ENCODE measurements around the gene AP5B1. TPM values are rescaled to one million over a fixed set of nuclear protein-coding genes. Genes with fewer than 3 reads are reported as not detected.

AP5B1 gene
- total and polyA plus RNA-seq, 9 of the 15 experiments (the other 6 are each of a cell fraction or from before 2014, with no cell fraction given): 0.51 to 24.2 (median 5.1) TPM

DNA sequence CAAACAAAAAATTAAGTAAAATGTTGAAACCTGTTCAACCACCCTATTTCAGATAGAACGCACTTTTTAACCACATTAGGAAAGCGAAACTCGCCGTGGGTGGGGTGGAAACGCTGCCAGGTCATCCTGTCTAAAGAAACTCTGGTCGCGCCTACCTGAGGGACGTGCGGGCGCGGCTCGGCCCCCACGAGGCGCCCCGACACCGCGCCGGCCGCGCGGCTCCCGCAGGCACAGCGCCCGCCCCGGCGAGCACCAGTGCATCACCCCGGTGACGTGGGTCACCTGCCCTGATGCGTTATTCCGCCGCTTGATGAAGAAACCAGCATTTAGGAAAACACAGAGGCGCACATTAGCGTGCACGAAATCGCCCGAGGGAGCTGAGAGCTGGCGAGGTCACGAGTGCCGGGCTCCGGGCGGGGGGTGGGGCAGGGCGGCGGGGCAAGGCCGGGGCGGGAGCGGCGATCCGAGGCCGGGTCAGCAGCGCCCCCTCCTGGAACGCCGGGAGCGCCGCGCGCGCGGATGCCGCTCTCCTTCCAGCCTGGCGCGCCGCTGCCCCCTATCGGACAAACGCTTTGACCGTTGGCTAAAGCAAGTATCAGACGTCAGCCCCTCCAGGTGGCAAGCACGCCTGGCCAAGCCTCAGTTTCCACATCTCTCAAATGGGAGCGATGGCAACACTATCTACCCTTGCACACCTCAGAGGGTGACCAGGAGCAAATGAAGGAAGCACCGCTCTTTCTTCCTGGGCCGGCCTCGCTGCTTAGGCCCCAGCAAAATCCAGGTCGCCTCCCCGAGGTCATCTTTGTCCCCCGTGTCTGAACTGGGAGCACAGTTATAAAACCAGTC lies 37.3 kb upstream of the AP5B1 start (continued):
- TF ChIP-seq TCF7L2 (IDR thresholded peaks at IDR 0.05; ENCODE audit: low read depth, low read length): no peak
- TF ChIP-seq, protein P1, sequence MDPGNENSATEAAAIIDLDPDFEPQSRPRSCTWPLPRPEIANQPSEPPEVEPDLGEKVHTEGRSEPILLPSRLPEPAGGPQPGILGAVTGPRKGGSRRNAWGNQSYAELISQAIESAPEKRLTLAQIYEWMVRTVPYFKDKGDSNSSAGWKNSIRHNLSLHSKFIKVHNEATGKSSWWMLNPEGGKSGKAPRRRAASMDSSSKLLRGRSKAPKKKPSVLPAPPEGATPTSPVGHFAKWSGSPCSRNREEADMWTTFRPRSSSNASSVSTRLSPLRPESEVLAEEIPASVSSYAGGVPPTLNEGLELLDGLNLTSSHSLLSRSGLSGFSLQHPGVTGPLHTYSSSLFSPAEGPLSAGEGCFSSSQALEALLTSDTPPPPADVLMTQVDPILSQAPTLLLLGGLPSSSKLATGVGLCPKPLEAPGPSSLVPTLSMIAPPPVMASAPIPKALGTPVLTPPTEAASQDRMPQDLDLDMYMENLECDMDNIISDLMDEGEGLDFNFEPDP (CRISPR knock-in tag; IDR thresholded peaks at IDR 0.05): no peak
- TF ChIP-seq, protein P2, sequence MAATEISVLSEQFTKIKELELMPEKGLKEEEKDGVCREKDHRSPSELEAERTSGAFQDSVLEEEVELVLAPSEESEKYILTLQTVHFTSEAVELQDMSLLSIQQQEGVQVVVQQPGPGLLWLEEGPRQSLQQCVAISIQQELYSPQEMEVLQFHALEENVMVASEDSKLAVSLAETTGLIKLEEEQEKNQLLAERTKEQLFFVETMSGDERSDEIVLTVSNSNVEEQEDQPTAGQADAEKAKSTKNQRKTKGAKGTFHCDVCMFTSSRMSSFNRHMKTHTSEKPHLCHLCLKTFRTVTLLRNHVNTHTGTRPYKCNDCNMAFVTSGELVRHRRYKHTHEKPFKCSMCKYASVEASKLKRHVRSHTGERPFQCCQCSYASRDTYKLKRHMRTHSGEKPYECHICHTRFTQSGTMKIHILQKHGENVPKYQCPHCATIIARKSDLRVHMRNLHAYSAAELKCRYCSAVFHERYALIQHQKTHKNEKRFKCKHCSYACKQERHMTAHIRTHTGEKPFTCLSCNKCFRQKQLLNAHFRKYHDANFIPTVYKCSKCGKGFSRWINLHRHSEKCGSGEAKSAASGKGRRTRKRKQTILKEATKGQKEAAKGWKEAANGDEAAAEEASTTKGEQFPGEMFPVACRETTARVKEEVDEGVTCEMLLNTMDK (IDR thresholded peaks at IDR 0.05; ENCODE audit: borderline replicate concordance, insufficient read depth, low read depth, low read length, poor library complexity, severe bottlenecking): peak; percentile 86
- no peak for TF ChIP-seq EP300 (IDR thresholded peaks at IDR 0.05; ENCODE audit: low read length)
- peak; percentile 96 for TF ChIP-seq CHD4 (IDR thresholded peaks at IDR 0.05; ENCODE audit: insufficient read depth, insufficient replicate concordance, low read depth, low read length, poor library complexity, severe bottlenecking)
- TF ChIP-seq CEBPB (tag; IDR thresholded peaks at IDR 0.05): no peak
- no peak for TF ChIP-seq MAFG (tag; conservative IDR thresholded peaks at IDR 0.05)
- TF ChIP-seq, protein P3, sequence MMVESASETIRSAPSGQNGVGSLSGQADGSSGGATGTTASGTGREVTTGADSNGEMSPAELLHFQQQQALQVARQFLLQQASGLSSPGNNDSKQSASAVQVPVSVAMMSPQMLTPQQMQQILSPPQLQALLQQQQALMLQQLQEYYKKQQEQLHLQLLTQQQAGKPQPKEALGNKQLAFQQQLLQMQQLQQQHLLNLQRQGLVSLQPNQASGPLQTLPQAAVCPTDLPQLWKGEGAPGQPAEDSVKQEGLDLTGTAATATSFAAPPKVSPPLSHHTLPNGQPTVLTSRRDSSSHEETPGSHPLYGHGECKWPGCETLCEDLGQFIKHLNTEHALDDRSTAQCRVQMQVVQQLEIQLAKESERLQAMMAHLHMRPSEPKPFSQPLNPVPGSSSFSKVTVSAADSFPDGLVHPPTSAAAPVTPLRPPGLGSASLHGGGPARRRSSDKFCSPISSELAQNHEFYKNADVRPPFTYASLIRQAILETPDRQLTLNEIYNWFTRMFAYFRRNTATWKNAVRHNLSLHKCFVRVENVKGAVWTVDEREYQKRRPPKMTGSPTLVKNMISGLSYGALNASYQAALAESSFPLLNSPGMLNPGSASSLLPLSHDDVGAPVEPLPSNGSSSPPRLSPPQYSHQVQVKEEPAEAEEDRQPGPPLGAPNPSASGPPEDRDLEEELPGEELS (CRISPR knock-in tag; IDR thresholded peaks at IDR 0.05; ENCODE audit: borderline replicate concordance): no peak
- TF ChIP-seq ELF1 (tag; IDR thresholded peaks at IDR 0.05): peak; percentile 30; the same call in 1 of the 2 replicates
- TF ChIP-seq, protein P4, sequence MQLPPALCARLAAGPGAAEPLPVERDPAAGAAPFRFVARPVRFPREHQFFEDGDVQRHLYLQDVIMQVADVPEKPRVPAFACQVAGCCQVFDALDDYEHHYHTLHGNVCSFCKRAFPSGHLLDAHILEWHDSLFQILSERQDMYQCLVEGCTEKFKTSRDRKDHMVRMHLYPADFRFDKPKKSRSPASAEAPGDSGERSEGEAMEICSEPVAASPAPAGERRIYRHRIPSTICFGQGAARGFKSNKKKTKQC (CRISPR knock-in tag; IDR thresholded peaks at IDR 0.05): peak; percentile 22; the same call in 1 of the 2 replicates
- TF ChIP-seq, protein P5, sequence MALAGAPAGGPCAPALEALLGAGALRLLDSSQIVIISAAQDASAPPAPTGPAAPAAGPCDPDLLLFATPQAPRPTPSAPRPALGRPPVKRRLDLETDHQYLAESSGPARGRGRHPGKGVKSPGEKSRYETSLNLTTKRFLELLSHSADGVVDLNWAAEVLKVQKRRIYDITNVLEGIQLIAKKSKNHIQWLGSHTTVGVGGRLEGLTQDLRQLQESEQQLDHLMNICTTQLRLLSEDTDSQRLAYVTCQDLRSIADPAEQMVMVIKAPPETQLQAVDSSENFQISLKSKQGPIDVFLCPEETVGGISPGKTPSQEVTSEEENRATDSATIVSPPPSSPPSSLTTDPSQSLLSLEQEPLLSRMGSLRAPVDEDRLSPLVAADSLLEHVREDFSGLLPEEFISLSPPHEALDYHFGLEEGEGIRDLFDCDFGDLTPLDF (CRISPR knock-in tag; IDR thresholded peaks at IDR 0.05): no peak
- TF ChIP-seq JUND (IDR thresholded peaks at IDR 0.05; ENCODE audit: borderline replicate concordance, low read depth, low read length): peak; percentile 62; the same call in 1 of the 2 replicates
- peak; percentile 31; the same call in 1 of the 3 replicates for TF ChIP-seq JUND (tag; IDR thresholded peaks at IDR 0.05; ENCODE audit: borderline replicate concordance, low read depth, low read length)
- no peak for TF ChIP-seq ILK (tag; IDR thresholded peaks at IDR 0.05; ENCODE audit: borderline replicate concordance, low read depth)
- TF ChIP-seq STAG1 (CRISPR knock-in tag; IDR thresholded peaks at IDR 0.05; ENCODE audit: borderline replicate concordance): peak; percentile 81; the same call in 1 of the 2 replicates
- TF ChIP-seq ELF4 (CRISPR knock-in tag; IDR thresholded peaks at IDR 0.05): no peak
- TF ChIP-seq, protein P6, sequence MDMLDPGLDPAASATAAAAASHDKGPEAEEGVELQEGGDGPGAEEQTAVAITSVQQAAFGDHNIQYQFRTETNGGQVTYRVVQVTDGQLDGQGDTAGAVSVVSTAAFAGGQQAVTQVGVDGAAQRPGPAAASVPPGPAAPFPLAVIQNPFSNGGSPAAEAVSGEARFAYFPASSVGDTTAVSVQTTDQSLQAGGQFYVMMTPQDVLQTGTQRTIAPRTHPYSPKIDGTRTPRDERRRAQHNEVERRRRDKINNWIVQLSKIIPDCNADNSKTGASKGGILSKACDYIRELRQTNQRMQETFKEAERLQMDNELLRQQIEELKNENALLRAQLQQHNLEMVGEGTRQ (CRISPR knock-in tag; IDR thresholded peaks at IDR 0.05): peak; percentile 57
